ENCODE results near the gene TRIM26. TPM values are rescaled to one million over a fixed set of nuclear protein-coding genes. Genes with fewer than 3 reads are reported as not detected.

Gene TRIM26
- total and polyA plus RNA-seq, 2 of the 13 experiments (the other 11 are each of a cell fraction or from before 2014, with no cell fraction given): 27.1 to 38.7 TPM

DNA sequence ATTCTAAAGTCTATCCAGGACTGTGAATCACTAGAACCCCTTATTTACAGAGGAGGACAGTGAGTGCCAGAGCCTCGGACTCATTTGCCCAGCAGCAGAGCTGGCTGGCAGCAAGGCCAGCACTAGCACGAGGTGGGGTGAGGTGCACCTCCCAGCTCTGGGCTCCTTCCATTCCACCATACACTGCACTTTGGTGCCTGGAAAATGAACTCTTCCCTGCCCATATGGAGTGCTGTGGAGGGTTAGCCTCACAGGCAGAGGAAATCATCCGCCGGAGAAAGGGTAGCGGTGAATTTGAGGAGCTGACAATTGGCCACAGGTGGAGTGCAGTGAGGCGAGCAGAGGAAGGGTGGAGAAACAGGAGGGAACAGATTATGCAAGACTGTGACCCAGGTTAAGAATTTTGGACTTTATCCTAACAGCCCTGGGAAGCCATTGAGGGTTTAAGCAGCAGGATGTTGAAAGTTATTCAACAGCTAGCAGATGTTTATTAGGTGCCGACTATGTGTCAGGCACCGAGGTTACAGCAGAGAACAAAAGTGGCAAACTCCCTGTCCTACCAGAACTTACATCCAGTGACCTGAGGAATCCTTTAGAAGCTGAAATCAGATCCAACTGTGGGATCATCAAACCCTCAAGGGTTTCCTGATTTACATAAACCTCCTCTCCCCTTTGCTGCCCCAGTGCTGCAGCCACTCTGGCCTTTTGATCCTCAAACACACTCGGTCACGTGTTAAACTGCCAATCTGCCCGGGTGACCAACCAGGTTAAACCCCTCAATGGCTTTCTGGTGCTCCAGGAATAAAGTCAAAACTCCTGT lies 6.2 kb downstream of the TRIM26 start (continued):
- TF ChIP-seq, protein P1, sequence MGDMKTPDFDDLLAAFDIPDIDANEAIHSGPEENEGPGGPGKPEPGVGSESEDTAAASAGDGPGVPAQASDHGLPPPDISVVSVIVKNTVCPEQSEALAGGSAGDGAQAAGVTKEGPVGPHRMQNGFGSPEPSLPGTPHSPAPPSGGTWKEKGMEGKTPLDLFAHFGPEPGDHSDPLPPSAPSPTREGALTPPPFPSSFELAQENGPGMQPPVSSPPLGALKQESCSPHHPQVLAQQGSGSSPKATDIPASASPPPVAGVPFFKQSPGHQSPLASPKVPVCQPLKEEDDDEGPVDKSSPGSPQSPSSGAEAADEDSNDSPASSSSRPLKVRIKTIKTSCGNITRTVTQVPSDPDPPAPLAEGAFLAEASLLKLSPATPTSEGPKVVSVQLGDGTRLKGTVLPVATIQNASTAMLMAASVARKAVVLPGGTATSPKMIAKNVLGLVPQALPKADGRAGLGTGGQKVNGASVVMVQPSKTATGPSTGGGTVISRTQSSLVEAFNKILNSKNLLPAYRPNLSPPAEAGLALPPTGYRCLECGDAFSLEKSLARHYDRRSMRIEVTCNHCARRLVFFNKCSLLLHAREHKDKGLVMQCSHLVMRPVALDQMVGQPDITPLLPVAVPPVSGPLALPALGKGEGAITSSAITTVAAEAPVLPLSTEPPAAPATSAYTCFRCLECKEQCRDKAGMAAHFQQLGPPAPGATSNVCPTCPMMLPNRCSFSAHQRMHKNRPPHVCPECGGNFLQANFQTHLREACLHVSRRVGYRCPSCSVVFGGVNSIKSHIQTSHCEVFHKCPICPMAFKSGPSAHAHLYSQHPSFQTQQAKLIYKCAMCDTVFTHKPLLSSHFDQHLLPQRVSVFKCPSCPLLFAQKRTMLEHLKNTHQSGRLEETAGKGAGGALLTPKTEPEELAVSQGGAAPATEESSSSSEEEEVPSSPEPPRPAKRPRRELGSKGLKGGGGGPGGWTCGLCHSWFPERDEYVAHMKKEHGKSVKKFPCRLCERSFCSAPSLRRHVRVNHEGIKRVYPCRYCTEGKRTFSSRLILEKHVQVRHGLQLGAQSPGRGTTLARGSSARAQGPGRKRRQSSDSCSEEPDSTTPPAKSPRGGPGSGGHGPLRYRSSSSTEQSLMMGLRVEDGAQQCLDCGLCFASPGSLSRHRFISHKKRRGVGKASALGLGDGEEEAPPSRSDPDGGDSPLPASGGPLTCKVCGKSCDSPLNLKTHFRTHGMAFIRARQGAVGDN (CRISPR knock-in tag; IDR thresholded peaks at IDR 0.05): peak; percentile 97
- TF ChIP-seq ZNF709 (CRISPR knock-in tag; IDR thresholded peaks at IDR 0.05) (peak; percentile 85; the same call in 1 of the 2 replicates), ZNF468 (CRISPR knock-in tag; IDR thresholded peaks at IDR 0.05) (no peak; the same call in 1 of the 2 replicates), SMYD3 (CRISPR knock-in tag; IDR thresholded peaks at IDR 0.05) (peak; percentile 72; the same call in 1 of the 2 replicates), MTF2 (CRISPR knock-in tag; IDR thresholded peaks at IDR 0.05; ENCODE audit: borderline replicate concordance) (no peak), ZKSCAN5 (CRISPR knock-in tag; IDR thresholded peaks at IDR 0.05) (0 out of 2 replicates have a peak, but pooled peaks have one; percentile 29), ZSCAN31 (CRISPR knock-in tag; IDR thresholded peaks at IDR 0.05; ENCODE audit: low read depth) (peak; percentile 36; the same call in 1 of the 2 replicates), EHMT2 (IDR thresholded peaks at IDR 0.05; ENCODE audit: borderline replicate concordance, low read depth, low read length) (peak; percentile 87; the same call in 1 of the 2 replicates), MIER2 (CRISPR knock-in tag; IDR thresholded peaks at IDR 0.05) (peak; percentile 54; the same call in 1 of the 2 replicates), ZMYM4 (CRISPR knock-in tag; IDR thresholded peaks at IDR 0.05) (peak; percentile 80), RFXANK (CRISPR knock-in tag; IDR thresholded peaks at IDR 0.05) (peak; percentile 72; the same call in 1 of the 2 replicates), STAG1 (CRISPR knock-in tag; IDR thresholded peaks at IDR 0.05) (no peak), ZNF326 (CRISPR knock-in tag; IDR thresholded peaks at IDR 0.05; ENCODE audit: borderline replicate concordance) (no peak), ZSCAN30 (CRISPR knock-in tag; IDR thresholded peaks at IDR 0.05) (no peak)
- TF ChIP-seq, protein P2, sequence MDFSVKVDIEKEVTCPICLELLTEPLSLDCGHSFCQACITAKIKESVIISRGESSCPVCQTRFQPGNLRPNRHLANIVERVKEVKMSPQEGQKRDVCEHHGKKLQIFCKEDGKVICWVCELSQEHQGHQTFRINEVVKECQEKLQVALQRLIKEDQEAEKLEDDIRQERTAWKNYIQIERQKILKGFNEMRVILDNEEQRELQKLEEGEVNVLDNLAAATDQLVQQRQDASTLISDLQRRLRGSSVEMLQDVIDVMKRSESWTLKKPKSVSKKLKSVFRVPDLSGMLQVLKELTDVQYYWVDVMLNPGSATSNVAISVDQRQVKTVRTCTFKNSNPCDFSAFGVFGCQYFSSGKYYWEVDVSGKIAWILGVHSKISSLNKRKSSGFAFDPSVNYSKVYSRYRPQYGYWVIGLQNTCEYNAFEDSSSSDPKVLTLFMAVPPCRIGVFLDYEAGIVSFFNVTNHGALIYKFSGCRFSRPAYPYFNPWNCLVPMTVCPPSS (IDR thresholded peaks at IDR 0.05): no peak
- TF ChIP-seq, protein P3, sequence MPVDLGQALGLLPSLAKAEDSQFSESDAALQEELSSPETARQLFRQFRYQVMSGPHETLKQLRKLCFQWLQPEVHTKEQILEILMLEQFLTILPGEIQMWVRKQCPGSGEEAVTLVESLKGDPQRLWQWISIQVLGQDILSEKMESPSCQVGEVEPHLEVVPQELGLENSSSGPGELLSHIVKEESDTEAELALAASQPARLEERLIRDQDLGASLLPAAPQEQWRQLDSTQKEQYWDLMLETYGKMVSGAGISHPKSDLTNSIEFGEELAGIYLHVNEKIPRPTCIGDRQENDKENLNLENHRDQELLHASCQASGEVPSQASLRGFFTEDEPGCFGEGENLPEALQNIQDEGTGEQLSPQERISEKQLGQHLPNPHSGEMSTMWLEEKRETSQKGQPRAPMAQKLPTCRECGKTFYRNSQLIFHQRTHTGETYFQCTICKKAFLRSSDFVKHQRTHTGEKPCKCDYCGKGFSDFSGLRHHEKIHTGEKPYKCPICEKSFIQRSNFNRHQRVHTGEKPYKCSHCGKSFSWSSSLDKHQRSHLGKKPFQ (CRISPR knock-in tag; IDR thresholded peaks at IDR 0.05; ENCODE audit: insufficient replicate concordance): no peak
- TF ChIP-seq, protein P4, sequence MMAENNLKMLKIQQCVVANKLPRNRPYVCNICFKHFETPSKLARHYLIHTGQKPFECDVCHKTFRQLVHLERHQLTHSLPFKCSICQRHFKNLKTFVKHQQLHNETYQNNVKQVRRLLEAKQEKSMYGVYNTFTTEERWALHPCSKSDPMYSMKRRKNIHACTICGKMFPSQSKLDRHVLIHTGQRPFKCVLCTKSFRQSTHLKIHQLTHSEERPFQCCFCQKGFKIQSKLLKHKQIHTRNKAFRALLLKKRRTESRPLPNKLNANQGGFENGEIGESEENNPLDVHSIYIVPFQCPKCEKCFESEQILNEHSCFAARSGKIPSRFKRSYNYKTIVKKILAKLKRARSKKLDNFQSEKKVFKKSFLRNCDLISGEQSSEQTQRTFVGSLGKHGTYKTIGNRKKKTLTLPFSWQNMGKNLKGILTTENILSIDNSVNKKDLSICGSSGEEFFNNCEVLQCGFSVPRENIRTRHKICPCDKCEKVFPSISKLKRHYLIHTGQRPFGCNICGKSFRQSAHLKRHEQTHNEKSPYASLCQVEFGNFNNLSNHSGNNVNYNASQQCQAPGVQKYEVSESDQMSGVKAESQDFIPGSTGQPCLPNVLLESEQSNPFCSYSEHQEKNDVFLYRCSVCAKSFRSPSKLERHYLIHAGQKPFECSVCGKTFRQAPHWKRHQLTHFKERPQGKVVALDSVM (CRISPR knock-in tag; IDR thresholded peaks at IDR 0.05): peak; percentile 27; the same call in 1 of the 2 replicates
- TF ChIP-seq, protein P5, sequence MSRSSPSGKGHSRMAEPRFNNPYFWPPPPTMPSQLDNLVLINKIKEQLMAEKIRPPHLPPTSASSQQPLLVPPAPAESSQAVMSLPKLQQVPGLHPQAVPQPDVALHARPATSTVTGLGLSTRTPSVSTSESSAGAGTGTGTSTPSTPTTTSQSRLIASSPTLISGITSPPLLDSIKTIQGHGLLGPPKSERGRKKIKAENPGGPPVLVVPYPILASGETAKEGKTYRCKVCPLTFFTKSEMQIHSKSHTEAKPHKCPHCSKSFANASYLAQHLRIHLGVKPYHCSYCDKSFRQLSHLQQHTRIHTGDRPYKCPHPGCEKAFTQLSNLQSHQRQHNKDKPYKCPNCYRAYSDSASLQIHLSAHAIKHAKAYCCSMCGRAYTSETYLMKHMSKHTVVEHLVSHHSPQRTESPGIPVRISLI (CRISPR knock-in tag; IDR thresholded peaks at IDR 0.05; ENCODE audit: borderline replicate concordance): 0 out of 2 replicates have a peak, but pooled peaks have one; percentile 47
